HG03039 (cell line): ENCODE measurements around the gene LRRC59.

Source experiments
- ATAC-seq: cut with Tn5 transposase; IDR thresholded peaks from one replicate; pipeline ENCODE4 v1.9.1; 2021; ENCODE audit warnings: mild to moderate bottlenecking, moderate library complexity; ENCODE audit not compliant: unreplicated experiment

The LRRC59 gene

GRCh38 chr17:50388728-50389127, 8.6 kb downstream of the LRRC59 start:
- ATAC-seq: no peak

GRCh38 chr17:50386510-50386909, 10.8 kb downstream of the LRRC59 start:
- ATAC-seq: no peak

GRCh38 chr17:50382931-50383330, 14.4 kb downstream of the LRRC59 start:
- ATAC-seq: no peak

- no peak for ATAC-seq
Observed at GRCh38 chr17:50381920-50382319, 15.4 kb downstream of the LRRC59 start.

- no peak for ATAC-seq
Observed at GRCh38 chr17:50381260-50381815, 16.0 kb downstream of the LRRC59 start.

- no peak for ATAC-seq
Observed at GRCh38 chr17:50380369-50381259, 16.7 kb downstream of the LRRC59 start.

GRCh38 chr17:50379351-50380132, 17.8 kb downstream of the LRRC59 start:
- no peak for ATAC-seq

- ATAC-seq: no peak
Observed at GRCh38 chr17:50375858-50376538, 21.3 kb downstream of the LRRC59 start.

- no peak for ATAC-seq
Observed at GRCh38 chr17:50373705-50374104, 23.6 kb downstream of the LRRC59 start.

- ATAC-seq: peak; percentile 79
Observed at GRCh38 chr17:50372758-50373556, 24.4 kb downstream of the LRRC59 start, which contains the start of the genes EME1 and MRPL27. EME1 (plus strand) TSS chr17:50373229; CDS start chr17:50375209, 1,980 bp downstream. MRPL27 (minus strand) TSS chr17:50373184; CDS start chr17:50373170, 14 bp downstream.

- ATAC-seq: no peak
Observed at GRCh38 chr17:50372222-50372757, 25.0 kb downstream of the LRRC59 start.

GRCh38 chr17:50371526-50371925, 25.8 kb downstream of the LRRC59 start:
- no peak for ATAC-seq

- no peak for ATAC-seq
Observed at GRCh38 chr17:50370052-50370451, 27.3 kb downstream of the LRRC59 start.

GRCh38 chr17:50367401-50367800, 29.9 kb downstream of the LRRC59 start:
- no peak for ATAC-seq

GRCh38 chr17:50365649-50366393, 31.5 kb downstream of the LRRC59 start:
- ATAC-seq: no peak

GRCh38 chr17:50365165-50365564, 32.2 kb downstream of the LRRC59 start:
- ATAC-seq: no peak

GRCh38 chr17:50364715-50365114, 32.6 kb downstream of the LRRC59 start:
- no peak for ATAC-seq

GRCh38 chr17:50364061-50364458, 33.3 kb downstream of the LRRC59 start:
- ATAC-seq: no peak
